ENCODE measurements around the gene DYRK1A. TPM values are rescaled to one million over a fixed set of nuclear protein-coding genes. Genes with fewer than 3 reads are reported as not detected.

DYRK1A gene
- total RNA-seq, 1 experiment from 2014 or later: 49.3 TPM

DNA sequence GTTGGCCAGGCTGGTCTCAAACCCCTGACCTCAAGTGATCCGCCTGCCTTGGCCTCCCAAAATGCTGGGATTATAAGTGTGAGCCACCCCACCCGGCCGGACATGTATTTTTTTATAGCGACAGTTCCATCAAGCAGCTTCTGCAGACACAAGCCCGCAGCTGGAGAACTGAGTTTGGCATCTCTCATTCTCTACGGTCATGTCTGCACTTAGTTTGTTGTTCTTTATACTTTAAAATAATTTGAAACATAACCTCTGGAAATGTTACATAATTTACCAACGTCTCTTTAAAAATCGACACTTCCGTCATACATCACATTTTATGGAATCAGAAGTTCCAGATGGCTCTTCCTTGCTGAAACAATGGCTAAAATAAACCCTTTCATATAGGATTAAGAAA is 183.6 kb downstream of the DYRK1A start:
- CTCF ChIA-PET: no interaction called here
- POLR2A ChIA-PET: no interaction called here
- TF ChIP-seq ATF3 (IDR thresholded peaks at IDR 0.05): no peak
- TF ChIP-seq CEBPB (IDR thresholded peaks at IDR 0.05; ENCODE audit: low read depth): no peak
- no peak for TF ChIP-seq POLR2AphosphoS5 (IDR thresholded peaks at IDR 0.05; ENCODE audit: low read depth, low read length)
- TF ChIP-seq SIN3A (IDR thresholded peaks at IDR 0.05; ENCODE audit: low read depth): no peak
- TF ChIP-seq EZH2phosphoT487 (IDR thresholded peaks at IDR 0.05; ENCODE audit: borderline replicate concordance): no peak
- H4K20me1 ChIP-seq (ENCODE audit: insufficient read depth): no peaks in the 10 kb centered on the region
- H2AFZ ChIP-seq (ENCODE audit: low read depth, low read length, poor library complexity, severe bottlenecking): no peak overlapping the region
- BruUV-seq (replicated peaks): no TSS peak
- DNase-seq (ENCODE audit: low read depth, low spot score) (no peak), ATAC-seq (no peak)
- intact Hi-C loops (cut with micrococcal nuclease): no loop called here
- H3K27ac ChIP-seq (ENCODE audit: low read depth, low read length): no peak overlapping the region
- no peak overlapping the region for H3K4me3 ChIP-seq (replicated peaks in 1 of 2; ENCODE audit: low read depth in 1 of 2, low read length in 2 of 2)
- no peaks in the 10 kb centered on the region for H3K9me3 ChIP-seq (ENCODE audit: control insufficient read depth in 1 of 2, insufficient read depth in 1 of 2, low read depth in 1 of 2, low read length in 2 of 2)
- no peaks in the 10 kb centered on the region for H3K9me2 ChIP-seq (ENCODE audit: insufficient read depth)
- H3K9ac ChIP-seq (ENCODE audit: low read length): no peak overlapping the region
- no peaks in the 10 kb centered on the region for H3K27me3 ChIP-seq (ENCODE audit: insufficient read depth, low read length)
- no peak overlapping the region for H3K4me2 ChIP-seq (ENCODE audit: low read length)
- RAD21 ChIA-PET (ENCODE audit: low non-redundant PET in 1 of 2, low total read pairs in 2 of 2, uncharacterized antibody in 2 of 2, unreplicated experiment in 2 of 2): no interaction called here
- H3K79me2 ChIP-seq (ENCODE audit: insufficient read depth, low read length): no peaks in the 10 kb centered on the region
- peaks cover 0 to 6% of the 10 kb centered on the region in 2 experiments; a peak in 2 of 4 replicates for H3K4me1 ChIP-seq (ENCODE audit: control insufficient read depth in 1 of 2, insufficient read depth in 2 of 2, low read length in 2 of 2)
- H3K36me3 ChIP-seq (ENCODE audit: control insufficient read depth in 1 of 2, insufficient read depth in 2 of 2, low read length in 2 of 2): no peaks in the 10 kb centered on the region

DNA sequence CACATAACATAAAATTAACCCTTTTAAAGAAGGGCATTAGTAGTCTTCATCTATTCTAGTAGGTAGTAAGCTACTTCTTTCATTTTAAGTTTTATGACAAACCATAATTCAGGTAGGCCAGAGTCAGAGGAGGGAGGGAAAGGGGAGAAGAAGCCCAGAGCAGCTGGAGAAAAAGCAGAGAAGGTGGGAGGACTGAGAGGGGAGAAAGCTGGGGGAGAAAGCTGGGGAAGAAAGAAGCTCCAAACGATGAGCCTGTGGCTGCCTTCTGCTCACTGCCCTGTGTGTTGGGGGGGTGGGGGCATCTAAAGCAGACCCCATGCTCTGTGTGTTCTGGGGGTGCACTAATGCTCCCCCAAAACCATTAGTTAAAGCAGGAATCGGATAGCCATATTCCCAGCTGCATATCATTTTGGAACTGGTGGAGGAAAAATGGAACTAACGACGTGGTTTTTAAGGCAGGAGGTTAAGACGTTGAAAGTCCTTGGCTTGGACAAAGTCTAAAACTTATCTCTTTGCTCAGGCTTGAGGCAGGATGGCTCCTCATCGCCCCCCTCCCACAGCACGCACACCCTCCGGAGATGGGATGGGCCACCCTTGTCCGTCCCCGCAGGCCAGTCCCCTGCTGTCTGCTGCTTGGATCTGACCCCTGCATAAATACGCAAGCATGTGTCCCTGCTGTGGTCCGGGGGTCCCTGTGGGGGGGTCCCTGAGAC is 184.2 kb downstream of the DYRK1A start:
- Histone ChIP-seq H4K20me1 (ENCODE audit: insufficient read depth) (no peaks in the 10 kb centered on the region), H3K4me1 (ENCODE audit: control insufficient read depth in 1 of 2, insufficient read depth in 2 of 2, low read length in 2 of 2) (peaks cover 0 to 6% of the 10 kb centered on the region in 2 experiments; a peak in 2 of 4 replicates), H3K79me2 (ENCODE audit: insufficient read depth, low read length) (no peaks in the 10 kb centered on the region), H3K27ac (ENCODE audit: low read depth, low read length) (no peak overlapping the region), H3K4me2 (ENCODE audit: low read length) (no peak overlapping the region), H3K36me3 (ENCODE audit: control insufficient read depth in 1 of 2, insufficient read depth in 2 of 2, low read length in 2 of 2) (no peaks in the 10 kb centered on the region), H3K9me3 (ENCODE audit: control insufficient read depth in 1 of 2, insufficient read depth in 1 of 2, low read depth in 1 of 2, low read length in 2 of 2) (no peaks in the 10 kb centered on the region), H3K9ac (ENCODE audit: low read length) (no peak overlapping the region), H3K4me3 (replicated peaks in 1 of 2; ENCODE audit: low read depth in 1 of 2, low read length in 2 of 2) (no peak overlapping the region), H3K9me2 (ENCODE audit: insufficient read depth) (no peaks in the 10 kb centered on the region), H3K27me3 (ENCODE audit: insufficient read depth, low read length) (no peaks in the 10 kb centered on the region), H2AFZ (ENCODE audit: low read depth, low read length, poor library complexity, severe bottlenecking) (no peak overlapping the region)
- DNase-seq (ENCODE audit: low read depth, low spot score) (no peak), ATAC-seq (no peak)
- CTCF ChIA-PET: no interaction called here
- RAD21 ChIA-PET (ENCODE audit: low non-redundant PET in 1 of 2, low total read pairs in 2 of 2, uncharacterized antibody in 2 of 2, unreplicated experiment in 2 of 2): no interaction called here
- no TSS peak for BruUV-seq (replicated peaks)
- TF ChIP-seq SP1 (IDR thresholded peaks at IDR 0.05; ENCODE audit: low read depth): no peak
- TF ChIP-seq SRF (IDR thresholded peaks at IDR 0.05; ENCODE audit: low read depth): no peak
- no peak for TF ChIP-seq TCF7L2 (IDR thresholded peaks at IDR 0.05; ENCODE audit: borderline replicate concordance, extremely low read depth, insufficient read depth, insufficient read length)
- no peak for TF ChIP-seq JUND (IDR thresholded peaks at IDR 0.05)
- no peak for TF ChIP-seq EGR1 (IDR thresholded peaks at IDR 0.05; ENCODE audit: low read depth)
- TF ChIP-seq EZH2phosphoT487 (IDR thresholded peaks at IDR 0.05; ENCODE audit: borderline replicate concordance): no peak
- no peak for TF ChIP-seq ZNF274 (IDR thresholded peaks at IDR 0.05; ENCODE audit: low read depth, low read length)
- TF ChIP-seq ELF1 (IDR thresholded peaks at IDR 0.05; ENCODE audit: borderline replicate concordance, low read depth): no peak
- TF ChIP-seq CEBPB (IDR thresholded peaks at IDR 0.05; ENCODE audit: low read depth): no peak
- TF ChIP-seq EZH2 (IDR thresholded peaks at IDR 0.05): no peak
- TF ChIP-seq POLR2AphosphoS5 (IDR thresholded peaks at IDR 0.05; ENCODE audit: low read depth, low read length): no peak
- no peak for TF ChIP-seq ATF3 (IDR thresholded peaks at IDR 0.05)
- POLR2A ChIA-PET: no interaction called here
- intact Hi-C loops (cut with micrococcal nuclease): no loop called here
